ENCODE measurements around the gene CXorf65.

DNA sequence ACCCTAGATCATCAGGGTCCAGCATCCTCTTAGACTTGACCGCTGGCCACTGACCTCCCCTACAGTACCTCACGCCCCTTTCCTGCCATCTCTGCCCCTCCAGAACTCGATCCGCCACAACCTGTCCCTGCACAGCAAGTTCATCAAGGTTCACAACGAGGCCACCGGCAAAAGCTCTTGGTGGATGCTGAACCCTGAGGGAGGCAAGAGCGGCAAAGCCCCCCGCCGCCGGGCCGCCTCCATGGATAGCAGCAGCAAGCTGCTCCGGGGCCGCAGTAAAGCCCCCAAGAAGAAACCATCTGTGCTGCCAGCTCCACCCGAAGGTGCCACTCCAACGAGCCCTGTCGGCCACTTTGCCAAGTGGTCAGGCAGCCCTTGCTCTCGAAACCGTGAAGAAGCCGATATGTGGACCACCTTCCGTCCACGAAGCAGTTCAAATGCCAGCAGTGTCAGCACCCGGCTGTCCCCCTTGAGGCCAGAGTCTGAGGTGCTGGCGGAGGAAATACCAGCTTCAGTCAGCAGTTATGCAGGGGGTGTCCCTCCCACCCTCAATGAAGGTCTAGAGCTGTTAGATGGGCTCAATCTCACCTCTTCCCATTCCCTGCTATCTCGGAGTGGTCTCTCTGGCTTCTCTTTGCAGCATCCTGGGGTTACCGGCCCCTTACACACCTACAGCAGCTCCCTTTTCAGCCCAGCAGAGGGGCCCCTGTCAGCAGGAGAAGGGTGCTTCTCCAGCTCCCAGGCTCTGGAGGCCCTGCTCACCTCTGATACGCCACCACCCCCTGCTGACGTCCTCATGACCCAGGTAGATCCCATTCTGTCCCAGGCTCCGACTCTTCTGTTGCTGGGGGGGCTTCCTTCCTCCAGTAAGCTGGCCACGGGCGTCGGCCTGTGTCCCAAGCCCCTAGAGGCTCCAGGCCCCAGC lies 5.7 kb downstream of the CXorf65 start:
- TF ChIP-seq POLR2A (IDR thresholded peaks at IDR 0.05; ENCODE audit: low read depth, low read length) (no peak), POLR2AphosphoS5 (IDR thresholded peaks at IDR 0.05; ENCODE audit: low read depth, low read length) (no peak), PAX5 (IDR thresholded peaks at IDR 0.05; ENCODE audit: insufficient read depth, low read length, severe bottlenecking) (no peak), TAF1 (IDR thresholded peaks at IDR 0.05; ENCODE audit: low read depth, low read length) (no peak), SPI1 (IDR thresholded peaks at IDR 0.05; ENCODE audit: low read depth, low read length) (no peak), POU2F2 (IDR thresholded peaks at IDR 0.05; ENCODE audit: low read depth, low read length) (no peak)
